ENCODE measurements around the gene TMEFF2.

DNA sequence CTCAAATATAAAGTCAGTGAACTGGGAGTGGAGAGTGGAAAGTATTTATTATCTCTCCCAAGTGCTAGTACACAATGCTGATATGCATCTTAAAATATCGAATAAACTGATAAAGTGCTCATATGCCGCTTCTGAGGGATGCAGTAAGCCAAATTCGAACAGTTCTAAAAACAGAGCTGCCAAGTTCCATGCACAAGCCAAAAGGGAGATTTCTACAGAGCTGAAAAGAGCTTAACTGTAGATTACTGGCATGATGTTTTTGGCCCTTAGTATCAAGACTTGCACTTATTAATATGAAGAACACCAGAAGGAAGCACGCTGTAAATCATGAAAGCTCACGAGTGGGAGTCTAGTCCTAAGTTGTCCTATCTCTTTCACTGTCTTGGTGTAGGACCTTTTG is 7.9 kb downstream of the TMEFF2 start:
- TF ChIP-seq, protein P1, sequence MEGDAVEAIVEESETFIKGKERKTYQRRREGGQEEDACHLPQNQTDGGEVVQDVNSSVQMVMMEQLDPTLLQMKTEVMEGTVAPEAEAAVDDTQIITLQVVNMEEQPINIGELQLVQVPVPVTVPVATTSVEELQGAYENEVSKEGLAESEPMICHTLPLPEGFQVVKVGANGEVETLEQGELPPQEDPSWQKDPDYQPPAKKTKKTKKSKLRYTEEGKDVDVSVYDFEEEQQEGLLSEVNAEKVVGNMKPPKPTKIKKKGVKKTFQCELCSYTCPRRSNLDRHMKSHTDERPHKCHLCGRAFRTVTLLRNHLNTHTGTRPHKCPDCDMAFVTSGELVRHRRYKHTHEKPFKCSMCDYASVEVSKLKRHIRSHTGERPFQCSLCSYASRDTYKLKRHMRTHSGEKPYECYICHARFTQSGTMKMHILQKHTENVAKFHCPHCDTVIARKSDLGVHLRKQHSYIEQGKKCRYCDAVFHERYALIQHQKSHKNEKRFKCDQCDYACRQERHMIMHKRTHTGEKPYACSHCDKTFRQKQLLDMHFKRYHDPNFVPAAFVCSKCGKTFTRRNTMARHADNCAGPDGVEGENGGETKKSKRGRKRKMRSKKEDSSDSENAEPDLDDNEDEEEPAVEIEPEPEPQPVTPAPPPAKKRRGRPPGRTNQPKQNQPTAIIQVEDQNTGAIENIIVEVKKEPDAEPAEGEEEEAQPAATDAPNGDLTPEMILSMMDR (conservative IDR thresholded peaks at IDR 0.05; ENCODE audit: low read length): no peak
- TF ChIP-seq EZH2phosphoT487 (IDR thresholded peaks at IDR 0.05; ENCODE audit: borderline replicate concordance): no peak

All from Loucy (cell line).